Measurements from ENCODE around the gene FUCA1.

FUCA1 gene

GRCh38 chr1:23800400-23801337, 67.4 kb downstream of the FUCA1 start, which contains the start of gene GALE:
Gene GALE (minus strand): TSS chr1:23800754. CDS start chr1:23799007, 1,747 bp downstream.
- peak; percentile 99 for DNase-seq

- DNase-seq: peak; percentile 74
Observed at GRCh38 chr1:23799570-23800399, 68.3 kb downstream of the FUCA1 start.

DNA sequence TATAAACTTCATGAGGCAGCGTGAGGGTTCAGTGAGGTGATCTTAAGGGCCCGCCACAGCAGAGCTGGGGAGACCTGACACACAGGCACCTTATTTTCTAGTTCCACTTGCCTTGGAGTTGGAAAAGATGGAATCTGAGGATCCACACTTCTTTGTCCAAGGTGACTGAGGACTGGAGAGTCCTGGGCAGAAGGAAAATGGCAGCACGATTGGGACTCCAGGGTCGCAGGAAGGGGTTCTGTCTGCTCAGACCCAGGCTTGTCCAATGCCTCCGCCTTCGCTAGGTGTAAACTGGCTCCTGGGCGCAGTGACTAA, 68.9 kb downstream of the FUCA1 start:
- DNase-seq: no peak

- no peak for DNase-seq
Observed at GRCh38 chr1:23798662-23799142, 69.4 kb downstream of the FUCA1 start.

GRCh38 chr1:23797478-23798448, 70.3 kb downstream of the FUCA1 start:
- no peak for DNase-seq

- DNase-seq: no peak
Observed at GRCh38 chr1:23796466-23797271, 71.4 kb downstream of the FUCA1 start.

DNA sequence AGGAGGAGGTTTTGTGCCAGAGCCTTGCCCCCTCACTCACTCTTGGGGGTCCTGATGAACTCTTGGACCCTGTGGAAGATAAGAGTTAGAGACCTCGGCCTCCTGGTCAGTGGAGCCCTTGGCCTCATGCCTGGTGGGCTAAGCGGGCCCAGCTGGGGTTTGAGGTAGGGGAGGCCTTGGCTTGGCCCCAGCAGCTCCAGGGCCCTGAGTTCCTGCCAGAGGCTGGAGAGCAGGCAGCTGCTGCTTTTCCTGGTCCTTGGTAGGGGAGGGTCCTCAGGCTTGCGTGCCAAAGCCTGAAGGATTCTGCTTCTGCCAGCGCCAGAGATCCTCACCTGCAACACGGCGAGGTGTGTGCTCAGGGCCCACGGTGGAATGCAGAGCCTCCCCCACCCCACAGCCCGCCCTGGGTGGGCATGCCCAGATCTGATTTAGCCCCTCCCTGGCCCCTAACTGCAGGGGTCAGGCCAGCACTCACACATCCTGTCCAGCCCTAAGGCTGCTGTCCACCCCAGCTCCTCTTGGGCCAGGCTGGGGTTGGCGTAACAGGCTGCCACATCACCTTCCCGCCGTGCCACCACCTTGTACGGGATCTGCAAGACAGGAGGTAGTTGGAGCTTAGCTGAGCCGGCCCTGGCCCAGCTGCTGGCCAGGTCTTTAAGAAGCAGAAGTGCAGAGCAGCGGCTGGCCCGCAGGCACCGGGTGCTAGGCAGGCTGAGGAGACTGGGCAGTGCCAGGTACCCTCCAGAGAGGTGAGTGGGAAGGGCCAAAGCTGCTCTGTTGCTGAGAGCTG, 72.2 kb downstream of the FUCA1 start:
- DNase-seq: no peak
